ENCODE results near the gene CACNA2D2. TPM values are rescaled to one million over a fixed set of nuclear protein-coding genes. Genes with fewer than 3 reads are reported as not detected.

The CACNA2D2 gene
- total RNA-seq, 2 donors from 2014 or later: 5.6 to 9.1 TPM

DNA sequence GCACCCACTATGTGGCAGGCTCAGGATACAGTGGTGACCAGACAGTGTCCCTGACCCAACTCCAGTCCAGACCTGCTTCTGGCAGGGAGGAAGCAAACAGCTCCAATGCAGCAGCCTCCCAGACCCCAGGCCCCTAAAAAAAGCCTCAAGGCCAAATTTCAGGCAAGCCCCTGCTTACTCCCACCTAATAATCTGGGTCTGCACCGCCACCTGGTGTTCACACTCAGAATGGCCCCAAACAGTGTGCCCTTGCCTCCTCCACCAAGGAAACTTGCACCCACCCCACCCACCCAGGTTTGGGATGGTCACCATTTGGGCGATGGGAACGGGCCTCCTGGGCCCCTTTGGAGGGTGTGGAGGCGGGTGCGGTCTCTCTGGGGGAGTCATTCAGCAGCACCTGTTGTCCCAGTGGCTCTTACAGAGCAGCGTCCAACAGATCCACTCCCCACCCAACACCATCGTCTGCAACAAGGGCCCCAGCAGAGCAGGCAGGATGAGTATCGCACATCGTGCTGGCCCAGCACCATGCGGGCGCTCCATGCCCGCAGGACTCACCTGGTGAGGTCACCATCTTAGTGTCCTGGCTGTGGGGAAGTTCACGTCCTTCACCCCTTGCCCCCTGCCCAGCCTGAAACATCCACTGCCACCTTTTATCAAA lies 46.8 kb upstream of the CACNA2D2 start:
- TF ChIP-seq CTCF (IDR thresholded peaks at IDR 0.05) (peak; percentile 18 to 71 (median 64)), POLR2A (IDR thresholded peaks at IDR 0.05) (no peak)

GRCh38 chr3:50549226-50549625 lies 45.8 kb upstream of the CACNA2D2 start:
- Histone ChIP-seq H3K27me3 (replicated peaks; ENCODE audit: insufficient read depth) (no peaks in the 10 kb centered on the region), H3K9me3 (no peaks in the 10 kb centered on the region), H3K4me3 (no peak overlapping the region), H3K36me3 (no peaks in the 10 kb centered on the region), H3K4me1 (replicated peaks) (no peaks in the 10 kb centered on the region), H3K27ac (no peak overlapping the region)
- no peak for DNase-seq (ENCODE audit: low spot score)
- TF ChIP-seq CTCF (IDR thresholded peaks at IDR 0.05): no peak
- no peak for TF ChIP-seq POLR2AphosphoS5 (IDR thresholded peaks at IDR 0.05)
- intact Hi-C loops (cut with DNase I): no loop called here
- WGBS: 78% methylated on average over 3 of the region's 3 CpGs

More for the DNA sequence above, 46.8 kb upstream of the CACNA2D2 start:
- intact Hi-C loops (cut with DNase I): no loop called here
- no peaks in the 10 kb centered on the region for H3K27me3 ChIP-seq (replicated peaks; ENCODE audit: insufficient read depth)
- H3K9me3 ChIP-seq: no peaks in the 10 kb centered on the region
- no peak overlapping the region for H3K4me3 ChIP-seq
- 46% methylated on average over 13 of the region's 13 CpGs for WGBS
- H3K36me3 ChIP-seq: no peaks in the 10 kb centered on the region
- H3K4me1 ChIP-seq (replicated peaks): no peaks in the 10 kb centered on the region
- DNase-seq (ENCODE audit: low spot score): no peak
- no peak overlapping the region for H3K27ac ChIP-seq

- Histone ChIP-seq H3K9me3 (no peaks in the 10 kb centered on the region), H3K27ac (no peak overlapping the region), H3K4me1 (replicated peaks) (no peaks in the 10 kb centered on the region), H3K4me3 (no peak overlapping the region), H3K36me3 (no peaks in the 10 kb centered on the region), H3K27me3 (replicated peaks; ENCODE audit: insufficient read depth) (no peaks in the 10 kb centered on the region)
- TF ChIP-seq CTCF (IDR thresholded peaks at IDR 0.05) (no peak), POLR2A (IDR thresholded peaks at IDR 0.05) (no peak), POLR2AphosphoS5 (IDR thresholded peaks at IDR 0.05) (no peak)
- 70% methylated on average over 1 of the region's 1 CpG for WGBS
- intact Hi-C loops (cut with DNase I): no loop called here
- DNase-seq (ENCODE audit: low spot score): no peak
Measured at GRCh38 chr3:50545781-50546180, 42.3 kb upstream of the CACNA2D2 start.

GRCh38 chr3:50542177-50543034 lies 39.0 kb upstream of the CACNA2D2 start:
- 45% methylated on average over 2 of the region's 2 CpGs for WGBS
- peak; percentile 60 for DNase-seq (ENCODE audit: low spot score)
- TF ChIP-seq POLR2A (IDR thresholded peaks at IDR 0.05) (no peak), CTCF (IDR thresholded peaks at IDR 0.05) (peak; percentile 81 to 96 (median 90)), POLR2AphosphoS5 (IDR thresholded peaks at IDR 0.05) (peak; percentile 42)
- no peak overlapping the region for H3K4me3 ChIP-seq
- no peaks in the 10 kb centered on the region for H3K36me3 ChIP-seq
- no peaks in the 10 kb centered on the region for H3K4me1 ChIP-seq (replicated peaks)
- no peak overlapping the region for H3K27ac ChIP-seq
- intact Hi-C loops (cut with DNase I): loop anchor here (2.0 to 5.0 kb wide), 2 partner anchors 110 to 196 kb away; no protein-coding TSS in a partner anchor
- no peaks in the 10 kb centered on the region for H3K27me3 ChIP-seq (replicated peaks; ENCODE audit: insufficient read depth)
- no peaks in the 10 kb centered on the region for H3K9me3 ChIP-seq

Data from prostate gland (tissue), 2 donors.